Ovary (tissue), 9 donors: Measurements from ENCODE around the gene SETD1A. TPM values are rescaled to one million over a fixed set of nuclear protein-coding genes. Genes with fewer than 3 reads are reported as not detected.

Experiments
- DNase-seq, 5 donors: peaks; one replicate each; pipeline ENCODE4 v3.0.0-alpha.2; 2019 to 2020
- H3K27ac ChIP-seq, 2 donors: fragments of 200-600 bp; one replicate each; pipeline versions ENCODE4 v1.5.1 to v1.8.0; 2019 to 2022
- H3K27me3 ChIP-seq: fragments of 200-600 bp; one replicate; pipeline ENCODE4 v1.8.0; 2022
- H3K36me3 ChIP-seq: fragments of 200-600 bp; sonication (generic); one replicate; pipeline ENCODE4 v1.5.1; 2019
- H3K4me1 ChIP-seq: one replicate; pipeline ENCODE4 v1.8.1; 2013; ENCODE audit warnings: mild to moderate bottlenecking, moderate library complexity; ENCODE audit not compliant: insufficient read depth
- H3K4me3 ChIP-seq: fragments of 200-600 bp; sonication (generic); one replicate; pipeline ENCODE4 v1.5.1; 2017
- H3K9me3 ChIP-seq, 2 donors: fragments of 200-600 bp in 1 of 2; sonication (generic) in 1 of 2; one replicate each; pipeline versions ENCODE4 v1.5.1 to v1.8.1; 2013 to 2019; ENCODE audit warnings: mild to moderate bottlenecking in 1 of 2, moderate library complexity in 1 of 2
- EP300 ChIP-seq: sonication (generic); formaldehyde crosslinking; IDR thresholded peaks from one replicate; pipeline ENCODE4 v1.6.1; 2017; ENCODE audit warnings: antibody characterized with exemption
- POLR2A ChIP-seq: fragments of 450-650 bp; IDR thresholded peaks from one replicate; pipeline ENCODE4 v1.6.1; 2017; ENCODE audit warnings: antibody characterized with exemption, mild to moderate bottlenecking, moderate library complexity
- WGBS, 3 donors: extraction: QIAGEN DNeasy Blood & Tissue Kit in 1 of 3; methylation state at CpG; one replicate each; pipeline versions ENCODE4 v1.1.5 to v1.1.7; 2013 to 2017; 5-methylcytosine and 5-hydroxymethylcytosine counted together
- intact Hi-C, 4 donors: fragments of 100-400 bp; cut with DNase I; formaldehyde crosslinking; loops; one replicate each; pipeline versions ENCODE4 v1.11.0 to v1.15.1; 2022 to 2023
- polyA plus RNA-seq, 2 donors: library from polyadenylated mRNA; stranded (reverse); fragments of 200-250 nt in 1 of 2; fragments of 350-450 nt in 1 of 2; fragmentation: Illumina TruSeq in 1 of 2; extraction: RNeasy Lipid Tissue Mini Kit (QIAGEN cat#74804) in 1 of 2; gene quantifications; one replicate each; pipeline ENCODE4 v1.2.3, GENCODE V29; 2013 to 2014
- total RNA-seq, 7 donors: library from RNA; depleted of rRNA in 2 of 7; stranded (reverse); fragments of >200 nt in 2 of 7; fragmentation: NEBNext Ultra II Directional in 3 of 7; extraction: Animal tissue kit (Norgen Biotek cat#: 25700) in 3 of 7; gene quantifications; one replicate each; pipeline versions ENCODE4 v1.1.0 to v1.2.4, GENCODE V29; 2016 to 2023
- TF ChIP-seq, protein P1 (sequence below), 3 donors: fragments of 450-650 bp in 2 of 3; fragments of 200-600 bp in 1 of 3; IDR thresholded peaks; one replicate each; pipeline versions ENCODE4 v1.5.1 to v1.8.0; 2016 to 2022; ENCODE audit warnings: antibody characterized with exemption in 3 of 3, mild to moderate bottlenecking in 1 of 3
- donor health status: DM: no; HTN: no; CAD: no; lungs with moderate emphysema.
- donor health status: DM: no; HTN: no; CAD: no.
- donor health status: Bipolar disorder and iron deficiency.
- donor health status: DM: yes; HTN: yes; CAD: no.
- donor health status: DM: no; HTN: no; CAD: no.
- donor health status: DM: yes; HTN: yes; CAD: no.

Gene SETD1A
- total and polyA plus RNA-seq, 9 donors: 5.0 to 31.8 (median 24.7) TPM

DNA sequence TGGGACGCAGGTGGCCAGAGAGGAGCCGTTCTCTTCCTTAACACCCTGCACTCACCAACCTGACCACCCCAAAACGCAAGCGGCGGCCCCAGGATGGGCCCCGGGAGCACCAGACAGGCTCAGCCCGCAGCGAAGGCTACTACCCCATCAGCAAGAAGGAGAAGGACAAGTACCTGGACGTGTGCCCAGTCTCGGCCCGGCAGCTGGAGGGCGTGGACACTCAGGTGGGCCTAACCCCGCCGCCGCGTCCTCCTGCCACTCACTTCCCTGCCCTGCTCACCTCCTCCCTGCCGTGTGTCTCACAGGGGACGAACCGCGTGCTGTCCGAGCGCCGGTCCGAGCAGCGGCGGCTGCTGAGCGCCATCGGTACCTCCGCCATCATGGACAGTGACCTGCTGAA lies 22.9 kb downstream of the SETD1A start:
- intact Hi-C loops: loop anchor here in 3 of 4 donors (5.0 to 10.0 kb wide), 5 partner anchors 54 to 894 kb away; partner anchors contain the start of genes ZNF267 (in 2 of the 3), STX4 (in 1 of the 3) and ZNF843 (in 1 of the 3)
- Histone ChIP-seq H3K4me3 (no peak overlapping the region), H3K36me3 (no peaks in the 10 kb centered on the region), H3K27me3 (no peaks in the 10 kb centered on the region), H3K27ac (no peak overlapping the region), H3K9me3 (no peaks in the 10 kb centered on the region), H3K4me1 (peaks cover under 1% of the 10 kb centered on the region)
- DNase-seq: no peak
- 84 to 89% (median 84%) methylated on average over 29 of the region's 29 CpGs for WGBS, 3 donors
- TF ChIP-seq EP300: no peak
- TF ChIP-seq, protein P1, sequence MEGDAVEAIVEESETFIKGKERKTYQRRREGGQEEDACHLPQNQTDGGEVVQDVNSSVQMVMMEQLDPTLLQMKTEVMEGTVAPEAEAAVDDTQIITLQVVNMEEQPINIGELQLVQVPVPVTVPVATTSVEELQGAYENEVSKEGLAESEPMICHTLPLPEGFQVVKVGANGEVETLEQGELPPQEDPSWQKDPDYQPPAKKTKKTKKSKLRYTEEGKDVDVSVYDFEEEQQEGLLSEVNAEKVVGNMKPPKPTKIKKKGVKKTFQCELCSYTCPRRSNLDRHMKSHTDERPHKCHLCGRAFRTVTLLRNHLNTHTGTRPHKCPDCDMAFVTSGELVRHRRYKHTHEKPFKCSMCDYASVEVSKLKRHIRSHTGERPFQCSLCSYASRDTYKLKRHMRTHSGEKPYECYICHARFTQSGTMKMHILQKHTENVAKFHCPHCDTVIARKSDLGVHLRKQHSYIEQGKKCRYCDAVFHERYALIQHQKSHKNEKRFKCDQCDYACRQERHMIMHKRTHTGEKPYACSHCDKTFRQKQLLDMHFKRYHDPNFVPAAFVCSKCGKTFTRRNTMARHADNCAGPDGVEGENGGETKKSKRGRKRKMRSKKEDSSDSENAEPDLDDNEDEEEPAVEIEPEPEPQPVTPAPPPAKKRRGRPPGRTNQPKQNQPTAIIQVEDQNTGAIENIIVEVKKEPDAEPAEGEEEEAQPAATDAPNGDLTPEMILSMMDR (IDR thresholded peaks at IDR 0.05): no peak

DNA sequence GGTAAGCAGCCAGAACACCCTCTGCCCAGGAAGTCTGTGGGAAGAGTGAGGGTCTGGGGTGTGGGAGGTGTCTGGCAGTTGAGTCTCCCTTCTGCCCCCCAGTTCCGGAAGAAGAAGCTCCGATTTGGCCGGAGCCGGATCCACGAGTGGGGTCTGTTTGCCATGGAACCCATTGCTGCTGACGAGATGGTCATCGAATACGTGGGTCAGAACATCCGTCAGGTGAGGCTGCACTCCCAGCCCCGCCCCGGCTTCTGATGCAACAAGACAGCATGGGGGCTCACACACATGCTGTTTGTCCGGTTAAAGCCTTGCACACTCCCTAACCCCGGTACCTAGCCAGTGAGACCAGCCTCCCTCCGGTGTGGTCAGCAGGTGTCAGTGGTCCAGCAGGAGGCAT lies 23.4 kb downstream of the SETD1A start:
- Histone ChIP-seq H3K27me3 (no peaks in the 10 kb centered on the region), H3K36me3 (no peaks in the 10 kb centered on the region), H3K9me3 (no peaks in the 10 kb centered on the region), H3K4me3 (no peak overlapping the region), H3K27ac (no peak overlapping the region), H3K4me1 (peaks cover 5% of the 10 kb centered on the region)
- intact Hi-C loops: loop anchor here in 3 of 4 donors (5.0 to 10.0 kb wide), 5 partner anchors 54 to 894 kb away; partner anchors contain the start of genes ZNF267 (in 2 of the 3), STX4 (in 1 of the 3) and ZNF843 (in 1 of the 3)
- TF ChIP-seq, protein P1 (IDR thresholded peaks at IDR 0.05): no peak
- no peak for TF ChIP-seq EP300
- no peak for TF ChIP-seq POLR2A
- 90 to 94% (median 92%) methylated on average over 14 of the region's 14 CpGs for WGBS, 3 donors
- no peak for DNase-seq

DNA sequence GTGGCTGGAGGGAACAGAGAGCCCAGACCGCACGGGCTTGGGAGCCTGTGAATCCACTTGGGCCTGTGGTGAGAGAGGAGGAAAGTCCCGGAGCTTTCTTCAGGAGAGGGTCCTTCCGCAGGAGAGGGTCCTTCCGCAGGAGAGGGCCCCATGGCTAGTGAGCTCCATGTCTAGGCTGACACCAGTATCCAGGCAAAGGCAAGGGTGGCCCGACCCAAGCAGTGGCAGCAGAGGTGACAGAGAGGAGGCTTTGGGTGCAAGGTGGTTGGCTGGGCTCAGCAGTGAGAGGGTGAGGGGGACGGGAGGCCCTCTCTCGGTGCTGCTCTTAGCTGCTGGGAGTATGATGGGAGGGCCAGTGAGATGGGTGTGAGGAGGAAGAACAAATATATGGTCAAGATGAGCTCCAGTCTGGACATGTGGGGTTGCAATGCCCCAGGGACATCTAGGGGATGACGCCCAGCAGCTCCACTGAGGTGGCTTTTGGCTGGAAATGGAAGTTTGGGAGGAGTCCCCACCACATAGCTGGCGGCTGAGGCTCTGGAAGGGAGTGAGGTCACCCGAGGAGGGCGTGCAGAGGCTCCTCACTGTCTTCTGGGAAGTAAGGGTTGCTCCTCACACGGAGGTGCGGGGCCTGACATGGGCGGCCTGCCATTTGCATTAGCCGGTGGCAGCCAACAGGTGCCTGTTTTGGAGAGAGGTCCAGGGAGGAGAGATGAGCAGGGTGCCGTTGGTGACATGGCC lies 25.2 kb downstream of the SETD1A start:
- Histone ChIP-seq H3K36me3 (no peaks in the 10 kb centered on the region), H3K27ac (no peak overlapping the region)
- intact Hi-C loops: loop anchor here in 3 of 4 donors (5.0 to 10.0 kb wide), 5 partner anchors 52 to 892 kb away; partner anchors contain the start of genes ZNF267 (in 2 of the 3), STX4 (in 1 of the 3) and ZNF843 (in 1 of the 3)

DNA sequence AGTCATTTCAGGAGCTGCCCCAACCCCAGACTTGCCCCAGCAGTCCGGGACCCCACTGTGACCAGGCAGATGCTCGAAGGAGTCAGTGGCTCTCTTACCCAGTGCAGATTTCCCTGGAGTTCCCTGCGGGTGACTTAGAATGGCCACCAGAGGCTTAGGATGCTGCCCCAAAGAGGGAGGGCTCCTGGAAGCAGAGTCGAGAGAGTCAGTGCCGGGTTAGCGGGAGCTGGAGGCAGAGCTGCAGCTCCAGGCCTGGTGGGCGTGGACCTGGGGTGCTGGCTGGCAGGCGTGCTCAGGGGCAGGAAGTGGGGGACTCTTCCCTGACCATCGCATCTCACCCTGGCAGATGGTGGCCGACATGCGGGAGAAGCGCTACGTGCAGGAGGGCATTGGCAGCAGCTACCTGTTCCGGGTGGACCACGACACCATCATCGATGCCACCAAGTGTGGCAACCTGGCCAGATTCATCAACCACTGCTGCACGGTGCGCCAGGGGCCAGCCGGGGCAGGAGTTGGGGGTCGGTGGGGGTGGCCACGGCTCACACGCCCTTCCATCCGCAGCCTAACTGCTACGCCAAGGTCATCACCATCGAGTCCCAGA lies 25.8 kb downstream of the SETD1A start:
- no peak overlapping the region for H3K4me3 ChIP-seq
- intact Hi-C loops: loop anchor here in 3 of 4 donors (5.0 to 10.0 kb wide), 5 partner anchors 51 to 891 kb away; partner anchors contain the start of genes ZNF267 (in 2 of the 3), STX4 (in 1 of the 3) and ZNF843 (in 1 of the 3)
- H3K4me1 ChIP-seq: peaks cover 8% of the 10 kb centered on the region
- no peak for TF ChIP-seq EP300
- no peak for TF ChIP-seq POLR2A
- TF ChIP-seq, protein P1 (IDR thresholded peaks at IDR 0.05): no peak
- no peaks in the 10 kb centered on the region for H3K9me3 ChIP-seq
- no peaks in the 10 kb centered on the region for H3K27me3 ChIP-seq
- no peak overlapping the region for H3K27ac ChIP-seq
- DNase-seq: no peak
- H3K36me3 ChIP-seq: no peaks in the 10 kb centered on the region
- 74 to 83% (median 75%) methylated on average over 25 of the region's 25 CpGs for WGBS, 3 donors

More for the DNA sequence above, 25.2 kb downstream of the SETD1A start:
- DNase-seq: no peak
- 71 to 77% (median 73%) methylated on average over 17 of the region's 17 CpGs for WGBS, 3 donors
- Histone ChIP-seq H3K9me3 (no peaks in the 10 kb centered on the region), H3K27me3 (no peaks in the 10 kb centered on the region), H3K4me3 (no peak overlapping the region), H3K4me1 (peaks cover 8% of the 10 kb centered on the region)
- TF ChIP-seq POLR2A (no peak), EP300 (no peak)
- TF ChIP-seq, protein P1 (IDR thresholded peaks at IDR 0.05): no peak
